Upper lobe of left lung (tissue), 4 donors: Measurements from ENCODE around the gene GRIA3.

Source experiments
- POLR2A ChIP-seq, 4 donors: fragments of 450-650 bp; IDR thresholded peaks; one replicate each; pipeline ENCODE4 v1.5.1; 2016 to 2017; ENCODE audit warnings: antibody characterized with exemption in 4 of 4, mild to moderate bottlenecking in 2 of 4
- POLR2AphosphoS5 ChIP-seq, 2 donors: sonication (generic); formaldehyde crosslinking; IDR thresholded peaks; one replicate each; pipeline ENCODE4 v1.5.1; 2017; ENCODE audit warnings: antibody characterized with exemption in 2 of 2
- TF ChIP-seq, protein P1 (sequence below), 6 experiments: fragments of 450-650 bp in 4 of 6; fragments of 200-600 bp in 2 of 6; sonication (generic) in 2 of 6; IDR thresholded peaks; one replicate each; pipeline ENCODE4 v1.5.1; 2016 to 2019; ENCODE audit warnings: antibody characterized with exemption in 6 of 6

DNA sequence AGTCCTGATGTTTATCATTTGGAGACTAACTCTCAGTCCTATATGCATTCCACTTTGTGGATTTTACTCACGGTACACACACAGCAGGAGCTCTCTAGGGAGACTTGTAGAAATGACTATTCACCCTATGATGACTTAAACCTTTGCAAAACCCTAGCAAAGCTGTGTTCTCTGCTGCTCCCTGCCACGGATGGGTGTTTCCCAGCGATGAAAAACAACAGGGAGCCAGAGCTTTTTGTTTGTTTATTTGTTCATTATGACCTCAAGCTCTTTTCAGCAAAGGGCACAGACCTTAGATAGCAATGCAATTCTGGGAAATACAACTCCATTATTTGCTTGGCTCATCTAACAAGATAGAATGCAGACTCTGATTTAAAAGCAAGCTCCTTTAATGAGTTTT is 156.6 kb downstream of the GRIA3 start:
- TF ChIP-seq POLR2A (IDR thresholded peaks at IDR 0.05) = no peak
- TF ChIP-seq, protein P1, sequence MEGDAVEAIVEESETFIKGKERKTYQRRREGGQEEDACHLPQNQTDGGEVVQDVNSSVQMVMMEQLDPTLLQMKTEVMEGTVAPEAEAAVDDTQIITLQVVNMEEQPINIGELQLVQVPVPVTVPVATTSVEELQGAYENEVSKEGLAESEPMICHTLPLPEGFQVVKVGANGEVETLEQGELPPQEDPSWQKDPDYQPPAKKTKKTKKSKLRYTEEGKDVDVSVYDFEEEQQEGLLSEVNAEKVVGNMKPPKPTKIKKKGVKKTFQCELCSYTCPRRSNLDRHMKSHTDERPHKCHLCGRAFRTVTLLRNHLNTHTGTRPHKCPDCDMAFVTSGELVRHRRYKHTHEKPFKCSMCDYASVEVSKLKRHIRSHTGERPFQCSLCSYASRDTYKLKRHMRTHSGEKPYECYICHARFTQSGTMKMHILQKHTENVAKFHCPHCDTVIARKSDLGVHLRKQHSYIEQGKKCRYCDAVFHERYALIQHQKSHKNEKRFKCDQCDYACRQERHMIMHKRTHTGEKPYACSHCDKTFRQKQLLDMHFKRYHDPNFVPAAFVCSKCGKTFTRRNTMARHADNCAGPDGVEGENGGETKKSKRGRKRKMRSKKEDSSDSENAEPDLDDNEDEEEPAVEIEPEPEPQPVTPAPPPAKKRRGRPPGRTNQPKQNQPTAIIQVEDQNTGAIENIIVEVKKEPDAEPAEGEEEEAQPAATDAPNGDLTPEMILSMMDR (IDR thresholded peaks at IDR 0.05) = no peak
- TF ChIP-seq POLR2AphosphoS5 (IDR thresholded peaks at IDR 0.05) = no peak
